Right atrium auricular region (tissue), 2 donors: ENCODE data around the gene SNX33. TPM values are rescaled to one million over a fixed set of nuclear protein-coding genes. Genes with fewer than 3 reads are reported as not detected.
A peak's percentile ranks its signal among the peaks of the same experiment; 100 is the strongest.

Source experiments
- DNase-seq: peaks from one replicate; pipeline ENCODE4 v3.0.0-alpha.2; 2019; ENCODE audit warnings: low spot score
- H3K27ac ChIP-seq, 2 donors: fragments of 200-600 bp; sonication (generic); 1 replicate in 1 of 2; 2 replicates in 1 of 2; pipeline ENCODE4 v1.5.1; 2016 to 2019
- H3K27me3 ChIP-seq, 2 donors: fragments of 200-600 bp; sonication (generic); one replicate each; pipeline versions ENCODE4 v1.5.1 to v1.6.0; 2017 to 2019
- H3K36me3 ChIP-seq: fragments of 200-600 bp; sonication (generic); one replicate; pipeline ENCODE4 v1.5.1; 2016
- H3K4me1 ChIP-seq, 2 donors: fragments of 200-600 bp; sonication (generic); one replicate each; pipeline versions ENCODE4 v1.5.1 to v1.6.0; 2017 to 2019
- H3K4me3 ChIP-seq, 2 donors: fragments of 200-600 bp; sonication (generic); 1 replicate in 1 of 2; 2 replicates in 1 of 2; pipeline ENCODE4 v1.5.1; 2017 to 2019; ENCODE audit warnings: mild to moderate bottlenecking in 1 of 2, moderate library complexity in 1 of 2
- H3K9me3 ChIP-seq, 2 donors: fragments of 200-600 bp; sonication (generic); one replicate each; pipeline ENCODE4 v1.5.1; 2019
- CTCF ChIP-seq, 2 donors: fragments of 200-600 bp; sonication (generic); IDR thresholded peaks; one replicate each; pipeline ENCODE4 v1.5.1; 2019; ENCODE audit warnings: antibody characterized with exemption in 2 of 2
- total RNA-seq, 2 donors: library from RNA; depleted of rRNA; stranded (reverse); fragments of >200 nt; gene quantifications; one replicate each; pipeline ENCODE4 v1.1.0, GENCODE V29; 2016

SNX33 gene
- total RNA-seq, 2 donors from 2014 or later: 10.3 to 20.5 TPM

DNA sequence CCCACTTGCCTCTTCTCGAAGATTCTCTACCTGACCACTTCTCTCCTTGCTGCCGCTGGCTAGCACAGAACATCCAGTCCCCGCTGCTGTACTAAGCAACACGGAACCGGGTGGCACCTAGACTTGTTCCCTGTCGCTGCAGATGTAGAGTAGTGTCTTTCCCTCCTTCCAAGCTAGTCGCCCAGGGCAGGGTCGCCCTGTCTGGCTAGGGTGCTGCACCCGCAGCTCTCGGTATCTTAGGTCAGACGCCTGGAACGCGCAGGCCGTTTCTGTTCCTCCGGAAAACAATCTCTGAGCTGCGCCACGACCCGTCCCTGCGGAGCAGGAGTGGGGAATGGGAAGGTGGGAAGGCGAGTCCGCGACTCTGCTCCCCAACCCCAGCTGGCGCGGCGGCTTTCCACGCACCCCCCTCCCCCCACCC lies 758 bp upstream of the SNX33 start:
- Histone ChIP-seq H3K4me3 (peak overlapping the region; percentile 69 to 73), H3K9me3 (no peaks in the 10 kb centered on the region), H3K27ac (peak overlapping the region; percentile 95), H3K4me1 (peaks cover 0 to 50% of the 10 kb centered on the region in 2 donors), H3K27me3 (no peaks in the 10 kb centered on the region), H3K36me3 (peaks cover 9% of the 10 kb centered on the region)
- no peak for TF ChIP-seq CTCF (IDR thresholded peaks at IDR 0.05)
- DNase-seq: no peak

GRCh38 chr15:75648156-75649000 lies 666 bp downstream of the SNX33 start:
- Histone ChIP-seq H3K36me3 (peaks cover 9% of the 10 kb centered on the region), H3K27ac (peak overlapping the region; percentile 95), H3K9me3 (no peaks in the 10 kb centered on the region), H3K4me1 (peaks cover 0 to 64% of the 10 kb centered on the region in 2 donors), H3K4me3 (peak overlapping the region; percentile 69 to 73), H3K27me3 (no peaks in the 10 kb centered on the region)
- no peak for TF ChIP-seq CTCF (IDR thresholded peaks at IDR 0.05)
- DNase-seq: no peak

GRCh38 chr15:75649045-75649761 lies 1.5 kb downstream of the SNX33 start:
- H3K27me3 ChIP-seq: no peaks in the 10 kb centered on the region
- peak overlapping the region; percentile 95 for H3K27ac ChIP-seq
- H3K4me3 ChIP-seq: peak overlapping the region; percentile 69 to 73
- no peaks in the 10 kb centered on the region for H3K9me3 ChIP-seq
- peaks cover 0 to 72% of the 10 kb centered on the region in 2 donors for H3K4me1 ChIP-seq
- DNase-seq: no peak
- TF ChIP-seq CTCF (IDR thresholded peaks at IDR 0.05): no peak
- H3K36me3 ChIP-seq: peaks cover 9% of the 10 kb centered on the region

DNA sequence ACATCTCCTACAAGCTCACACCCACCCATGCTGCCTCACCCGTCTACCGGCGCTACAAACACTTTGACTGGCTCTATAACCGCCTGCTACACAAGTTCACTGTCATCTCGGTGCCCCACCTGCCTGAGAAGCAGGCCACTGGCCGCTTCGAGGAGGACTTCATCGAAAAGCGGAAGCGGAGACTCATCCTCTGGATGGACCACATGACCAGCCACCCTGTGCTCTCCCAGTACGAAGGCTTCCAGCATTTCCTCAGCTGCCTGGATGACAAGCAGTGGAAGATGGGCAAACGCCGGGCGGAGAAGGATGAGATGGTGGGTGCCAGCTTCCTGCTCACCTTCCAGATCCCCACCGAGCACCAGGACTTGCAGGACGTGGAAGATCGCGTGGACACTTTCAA lies 2.1 kb downstream of the SNX33 start:
- Histone ChIP-seq H3K4me1 (peaks cover 0 to 79% of the 10 kb centered on the region in 2 donors), H3K27ac (peak overlapping the region; percentile 95)
- no peak for TF ChIP-seq CTCF (IDR thresholded peaks at IDR 0.05)

GRCh38 chr15:75650908-75651809 lies 3.4 kb downstream of the SNX33 start:
- TF ChIP-seq CTCF (IDR thresholded peaks at IDR 0.05): no peak
- Histone ChIP-seq H3K36me3 (peaks cover 9% of the 10 kb centered on the region), H3K4me1 (peaks cover 0 to 79% of the 10 kb centered on the region in 2 donors)

More for the DNA sequence above, 2.1 kb downstream of the SNX33 start:
- peaks cover 9% of the 10 kb centered on the region for H3K36me3 ChIP-seq
- H3K9me3 ChIP-seq: no peaks in the 10 kb centered on the region
- peak overlapping the region; percentile 3 to 73 for H3K4me3 ChIP-seq
- DNase-seq: no peak
- no peaks in the 10 kb centered on the region for H3K27me3 ChIP-seq

More at GRCh38 chr15:75650908-75651809, 3.4 kb downstream of the SNX33 start:
- Histone ChIP-seq H3K27ac (peak overlapping the region; percentile 50 to 95), H3K9me3 (no peaks in the 10 kb centered on the region), H3K27me3 (no peaks in the 10 kb centered on the region), H3K4me3 (peak overlapping the region; percentile 18 to 73)
- DNase-seq: no peak
